HG02642 (cell line): Measurements from ENCODE around the gene IL13.

ENCODE experiments used
- ATAC-seq: cut with Tn5 transposase; IDR thresholded peaks from one replicate; pipeline ENCODE4 v1.9.1; 2021; ENCODE audit warnings: mild to moderate bottlenecking; ENCODE audit not compliant: unreplicated experiment, poor library complexity

IL13 gene

GRCh38 chr5:132669455-132669820 is 11.5 kb downstream of the IL13 start:
- ATAC-seq, result no peak

- ATAC-seq, result no peak
These were observed 12.3 kb downstream of the IL13 start for GRCh38 chr5:132669966-132670882.

GRCh38 chr5:132671000-132671399 is 13.0 kb downstream of the IL13 start:
- no peak for ATAC-seq

GRCh38 chr5:132673488-132673887 is 15.5 kb downstream of the IL13 start:
- ATAC-seq, result no peak

GRCh38 chr5:132673939-132674630 is 16.1 kb downstream of the IL13 start, which contains the start of gene IL4:
Gene IL4 (plus strand): TSS chr5:132673989. CDS start chr5:132674051, 62 bp downstream.
- ATAC-seq, result no peak

GRCh38 chr5:132674671-132675506 is 16.9 kb downstream of the IL13 start:
- ATAC-seq, result peak; percentile 86

GRCh38 chr5:132675936-132676689 is 18.1 kb downstream of the IL13 start:
- no peak for ATAC-seq

- ATAC-seq, result no peak
These were observed 19.2 kb downstream of the IL13 start for GRCh38 chr5:132677191-132677590.

- no peak for ATAC-seq
These were observed 19.9 kb downstream of the IL13 start for GRCh38 chr5:132677682-132678400.

- no peak for ATAC-seq
These were observed 20.8 kb downstream of the IL13 start for GRCh38 chr5:132678735-132679134.

- no peak for ATAC-seq
These were observed 21.2 kb downstream of the IL13 start for GRCh38 chr5:132679166-132679565.

- ATAC-seq, result no peak
These were observed 21.9 kb downstream of the IL13 start for GRCh38 chr5:132679717-132680380.

GRCh38 chr5:132680780-132681475 is 23.0 kb downstream of the IL13 start:
- ATAC-seq, result no peak

- no peak for ATAC-seq
These were observed 23.5 kb downstream of the IL13 start for GRCh38 chr5:132681476-132681831.

- no peak for ATAC-seq
These were observed 24.0 kb downstream of the IL13 start for GRCh38 chr5:132681983-132682382.

GRCh38 chr5:132684491-132684890 is 26.5 kb downstream of the IL13 start:
- no peak for ATAC-seq

GRCh38 chr5:132684922-132685720 is 27.1 kb downstream of the IL13 start:
- ATAC-seq, result no peak
